Activated CD8-positive, alpha-beta memory T cell treated with anti-CD3 and anti-CD28 coated beads for 48 hours (primary cell): ENCODE results near the gene FAM170B.

Experiments
- DNase-seq, 3 experiments: peaks; one replicate each; pipeline ENCODE4 v3.0.0-alpha.2; 2020; ENCODE audit warnings: low read depth in 2 of 3, low spot score in 2 of 3

The FAM170B gene

GRCh38 chr10:49133706-49134248, at the start of gene FAM170B:
Gene FAM170B (minus strand): TSS chr10:49134021. CDS start chr10:49133918, 103 bp downstream.
- no peak for DNase-seq

- DNase-seq: no peak
Measured at GRCh38 chr10:49182776-49183175, 49.0 kb upstream of the FAM170B start.

DNA sequence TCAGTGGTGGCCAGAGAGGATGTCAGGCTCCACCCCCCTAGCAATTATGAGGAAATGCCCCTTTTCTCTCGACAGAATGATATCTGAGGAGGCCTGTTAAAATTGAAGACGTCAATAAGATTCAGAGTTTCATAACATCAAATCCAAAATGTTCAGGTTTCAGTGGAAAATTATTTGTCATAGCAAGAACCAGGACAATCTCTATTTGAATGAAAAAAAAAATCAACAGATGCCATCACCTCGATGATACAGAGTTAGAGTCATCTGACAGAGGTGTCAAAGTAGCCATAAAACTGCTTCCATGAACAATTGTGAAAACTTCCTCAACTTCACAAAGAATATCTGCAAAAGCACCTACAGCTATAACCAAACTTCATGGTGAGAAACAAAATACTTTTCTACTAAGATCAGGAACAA, 46.6 kb upstream of the FAM170B start:
- no peak for DNase-seq

DNA sequence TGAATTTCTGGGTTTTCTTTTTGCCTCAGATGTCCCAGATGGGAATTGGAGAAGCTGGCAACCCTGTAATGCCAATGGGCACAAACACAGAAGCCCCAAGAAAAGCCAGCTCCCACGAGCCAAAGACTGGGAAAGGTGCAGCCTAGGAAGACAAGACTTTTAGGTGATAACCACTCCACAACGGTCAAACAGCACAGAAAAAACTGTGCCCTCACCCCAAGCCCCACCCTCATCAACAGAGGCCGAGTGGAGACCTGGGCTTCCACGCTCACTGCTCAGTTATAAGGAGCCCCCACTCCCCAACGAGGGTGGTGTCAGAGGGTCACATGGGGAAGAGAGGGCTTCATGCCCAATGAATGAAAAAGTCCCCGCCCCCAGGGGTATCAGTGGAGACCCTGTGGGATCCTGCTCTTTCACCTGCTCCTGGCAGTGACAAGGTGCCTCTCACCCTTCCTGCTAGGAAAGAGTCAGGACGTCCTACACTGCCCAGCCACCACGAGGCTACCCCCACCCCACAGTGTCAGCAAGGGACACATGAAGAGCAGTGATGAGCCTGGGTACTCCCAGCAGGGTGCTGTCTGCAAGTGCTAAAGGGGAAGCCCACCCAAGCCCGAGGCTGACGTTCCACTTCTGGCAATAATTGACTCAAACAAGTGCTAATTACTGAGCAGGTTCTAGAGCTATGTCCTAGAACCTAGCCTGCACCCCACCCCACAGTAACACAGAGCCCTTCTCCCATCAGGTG, 46.0 kb upstream of the FAM170B start:
- DNase-seq: no peak

GRCh38 chr10:49178489-49179471, 45.0 kb upstream of the FAM170B start:
- DNase-seq: no peak

DNA sequence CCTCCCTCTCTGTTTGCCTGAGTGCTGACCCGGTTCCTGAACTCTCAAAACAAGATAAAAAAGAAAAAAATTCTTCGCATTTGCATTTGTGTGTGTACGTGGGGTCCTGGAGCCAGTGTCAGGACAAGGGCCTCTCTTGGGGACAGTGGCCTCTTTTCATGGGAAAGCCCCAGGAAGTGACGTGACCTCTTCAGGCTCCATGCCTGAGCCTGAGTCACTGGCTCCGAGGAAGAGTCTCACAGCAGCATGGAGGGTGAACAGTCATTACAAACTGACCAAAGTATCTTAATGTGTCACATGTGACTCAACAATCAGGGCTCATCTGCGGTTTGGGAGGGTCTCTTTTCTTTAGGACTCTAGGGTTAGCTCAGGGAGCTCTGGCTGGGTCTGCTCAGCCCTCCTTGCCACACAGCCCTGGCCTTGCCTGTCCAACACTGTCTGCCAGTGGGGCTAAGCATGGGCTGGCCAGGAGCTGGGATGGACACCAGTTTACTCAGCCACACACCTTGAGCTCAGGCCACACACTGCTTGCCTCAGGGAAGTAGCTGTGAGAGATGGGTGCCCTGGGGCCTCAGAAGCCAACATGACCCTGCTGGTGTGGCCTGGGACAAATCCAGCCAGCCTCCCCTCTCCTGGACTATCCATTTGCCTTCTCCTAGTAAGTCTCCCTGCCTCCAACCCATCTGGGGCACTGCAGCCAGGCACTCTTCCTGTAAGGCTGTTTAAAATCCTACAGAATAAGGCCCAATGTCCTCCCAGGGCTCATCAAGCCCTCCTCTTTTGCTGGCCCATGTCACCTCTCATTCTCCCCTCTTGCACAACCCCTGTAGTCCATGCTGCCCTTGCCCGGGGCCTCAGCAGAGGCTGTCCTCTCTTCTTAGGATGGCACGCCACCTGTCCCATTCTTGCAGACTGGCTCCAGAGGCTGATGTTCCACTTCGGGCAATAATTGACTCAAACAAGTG, 43.9 kb upstream of the FAM170B start:
- peak in 2 of 3 experiments; percentile 50 to 58 for DNase-seq

GRCh38 chr10:49176310-49177268, 42.8 kb upstream of the FAM170B start:
- no peak for DNase-seq

- DNase-seq: no peak
Measured at GRCh38 chr10:49175587-49176309, 41.9 kb upstream of the FAM170B start.

- no peak for DNase-seq
Measured at GRCh38 chr10:49174926-49175500, 41.2 kb upstream of the FAM170B start.

- DNase-seq: no peak
Measured at GRCh38 chr10:49174261-49174925, 40.6 kb upstream of the FAM170B start.

GRCh38 chr10:49173853-49174252, 40.0 kb upstream of the FAM170B start:
- no peak for DNase-seq

- no peak for DNase-seq
Measured at GRCh38 chr10:49173201-49173772, 39.5 kb upstream of the FAM170B start.

- DNase-seq: no peak
Measured at GRCh38 chr10:49172777-49173132, 38.9 kb upstream of the FAM170B start.

- DNase-seq: no peak
Measured at GRCh38 chr10:49172061-49172776, 38.4 kb upstream of the FAM170B start.

GRCh38 chr10:49171326-49172060, 37.7 kb upstream of the FAM170B start:
- no peak for DNase-seq

GRCh38 chr10:49170632-49171325, 37.0 kb upstream of the FAM170B start:
- DNase-seq: no peak
